ENCODE data around the gene JUNB. TPM values are rescaled to one million over a fixed set of nuclear protein-coding genes. Genes with fewer than 3 reads are reported as not detected.
"Not testable (repeated sequence)": the region's sequence is repeated elsewhere in the genome, so short reads cannot be mapped to it uniquely, and the experiment has no call there.

JUNB gene
- total RNA-seq, 1 donor from 2014 or later, result 124 TPM

GRCh38 chr19:12789098-12789903, 2.0 kb upstream of the JUNB start:
- peak in 1 of 2 donors; percentile 31 for DNase-seq (ENCODE audit: low read depth in 2 of 2)

GRCh38 chr19:12789904-12790619, 1.2 kb upstream of the JUNB start:
- DNase-seq (ENCODE audit: low read depth in 2 of 2), result peak; percentile 96

GRCh38 chr19:12790628-12791344, 500 bp upstream of the JUNB start:
- DNase-seq (ENCODE audit: low read depth in 2 of 2), result no peak

GRCh38 chr19:12792051-12792852, 966 bp downstream of the JUNB start:
- DNase-seq (ENCODE audit: low read depth in 2 of 2), result peak; percentile 53 to 63

GRCh38 chr19:12792853-12793289, 1.6 kb downstream of the JUNB start:
- DNase-seq (ENCODE audit: low read depth in 2 of 2), result no peak

- DNase-seq (ENCODE audit: low read depth in 2 of 2), result peak; percentile 95 to 97
Measured at GRCh38 chr19:12793290-12794195, 2.3 kb downstream of the JUNB start.

GRCh38 chr19:12794196-12794941, 3.1 kb downstream of the JUNB start:
- DNase-seq (ENCODE audit: low read depth in 2 of 2), result peak; percentile 24 to 53

GRCh38 chr19:12794971-12795381, 3.7 kb downstream of the JUNB start:
- DNase-seq (ENCODE audit: low read depth in 2 of 2), result no peak

- peak; percentile 81 to 83 for DNase-seq (ENCODE audit: low read depth in 2 of 2)
Measured at GRCh38 chr19:12796146-12797071, 5.1 kb downstream of the JUNB start.

GRCh38 chr19:12797141-12797587, 5.9 kb downstream of the JUNB start:
- DNase-seq (ENCODE audit: low read depth in 2 of 2), result no peak

- DNase-seq (ENCODE audit: low read depth in 2 of 2), result not testable (repeated sequence)
Measured at GRCh38 chr19:12797607-12798006, 6.3 kb downstream of the JUNB start.

GRCh38 chr19:12799742-12800465, 8.6 kb downstream of the JUNB start:
- no peak for DNase-seq (ENCODE audit: low read depth in 2 of 2)

- DNase-seq (ENCODE audit: low read depth in 2 of 2), result no peak
Measured at GRCh38 chr19:12800466-12800770, 9.1 kb downstream of the JUNB start.

GRCh38 chr19:12800923-12801465, 9.7 kb downstream of the JUNB start:
- DNase-seq (ENCODE audit: low read depth in 2 of 2), result no peak

GRCh38 chr19:12801466-12802266, 10.4 kb downstream of the JUNB start, which contains the start of the genes PRDX2 and THSD8:
Gene PRDX2 (minus strand): TSS chr19:12801800. CDS start chr19:12801261, 539 bp downstream.
Gene THSD8 (plus strand): TSS chr19:12802069. CDS start chr19:12802072, 3 bp downstream.
- peak; percentile 64 to 86 for DNase-seq (ENCODE audit: low read depth in 2 of 2)
